Measurements from ENCODE around the gene WDR77.

Gene WDR77

DNA sequence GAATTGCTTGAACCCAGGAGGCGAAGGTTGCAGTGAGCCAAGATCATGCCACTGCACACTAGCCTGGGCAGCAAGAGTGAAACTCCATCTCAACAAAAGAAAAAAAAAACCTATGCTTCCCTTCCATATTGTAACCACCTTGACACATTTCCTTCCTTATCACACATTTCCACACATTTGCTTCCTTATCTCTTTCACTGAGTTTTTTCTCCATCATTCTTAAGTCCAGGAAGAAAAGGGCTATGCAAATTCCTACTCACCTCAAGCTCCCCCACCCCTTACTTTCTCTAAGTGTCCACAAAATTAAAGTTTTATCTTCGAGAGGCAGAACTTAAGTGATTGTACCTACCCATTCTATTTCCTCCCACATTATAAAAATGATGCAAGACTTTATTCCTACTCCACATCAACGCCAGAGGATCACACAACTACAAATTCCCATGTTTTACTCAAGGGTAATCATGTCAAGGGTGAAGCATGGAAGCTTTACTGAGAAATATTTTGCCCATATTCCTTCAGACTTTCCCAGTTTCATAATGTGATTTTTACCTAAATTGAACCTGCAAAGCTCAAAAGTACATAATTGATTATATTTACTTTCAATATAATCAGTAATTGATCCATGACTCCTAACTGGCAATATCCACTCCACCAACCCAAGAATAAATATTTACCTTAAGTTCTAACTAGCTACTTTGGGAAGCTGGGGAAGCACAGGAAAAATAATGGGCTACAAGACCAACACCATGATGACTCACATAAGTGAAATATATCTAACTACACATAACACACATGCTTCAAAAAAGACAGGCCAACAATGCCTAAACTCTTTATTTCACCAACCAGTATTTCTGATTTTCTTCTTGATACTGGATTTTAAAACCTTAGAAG is 9.3 kb downstream of the WDR77 start:
- TF ChIP-seq, protein P1, sequence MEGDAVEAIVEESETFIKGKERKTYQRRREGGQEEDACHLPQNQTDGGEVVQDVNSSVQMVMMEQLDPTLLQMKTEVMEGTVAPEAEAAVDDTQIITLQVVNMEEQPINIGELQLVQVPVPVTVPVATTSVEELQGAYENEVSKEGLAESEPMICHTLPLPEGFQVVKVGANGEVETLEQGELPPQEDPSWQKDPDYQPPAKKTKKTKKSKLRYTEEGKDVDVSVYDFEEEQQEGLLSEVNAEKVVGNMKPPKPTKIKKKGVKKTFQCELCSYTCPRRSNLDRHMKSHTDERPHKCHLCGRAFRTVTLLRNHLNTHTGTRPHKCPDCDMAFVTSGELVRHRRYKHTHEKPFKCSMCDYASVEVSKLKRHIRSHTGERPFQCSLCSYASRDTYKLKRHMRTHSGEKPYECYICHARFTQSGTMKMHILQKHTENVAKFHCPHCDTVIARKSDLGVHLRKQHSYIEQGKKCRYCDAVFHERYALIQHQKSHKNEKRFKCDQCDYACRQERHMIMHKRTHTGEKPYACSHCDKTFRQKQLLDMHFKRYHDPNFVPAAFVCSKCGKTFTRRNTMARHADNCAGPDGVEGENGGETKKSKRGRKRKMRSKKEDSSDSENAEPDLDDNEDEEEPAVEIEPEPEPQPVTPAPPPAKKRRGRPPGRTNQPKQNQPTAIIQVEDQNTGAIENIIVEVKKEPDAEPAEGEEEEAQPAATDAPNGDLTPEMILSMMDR (IDR thresholded peaks at IDR 0.05; ENCODE audit: insufficient read depth, missing control alignments) = no peak
- FAIRE-seq (no peak), DNase-seq (ENCODE audit: insufficient read length, low spot score) (no peak)

DNA sequence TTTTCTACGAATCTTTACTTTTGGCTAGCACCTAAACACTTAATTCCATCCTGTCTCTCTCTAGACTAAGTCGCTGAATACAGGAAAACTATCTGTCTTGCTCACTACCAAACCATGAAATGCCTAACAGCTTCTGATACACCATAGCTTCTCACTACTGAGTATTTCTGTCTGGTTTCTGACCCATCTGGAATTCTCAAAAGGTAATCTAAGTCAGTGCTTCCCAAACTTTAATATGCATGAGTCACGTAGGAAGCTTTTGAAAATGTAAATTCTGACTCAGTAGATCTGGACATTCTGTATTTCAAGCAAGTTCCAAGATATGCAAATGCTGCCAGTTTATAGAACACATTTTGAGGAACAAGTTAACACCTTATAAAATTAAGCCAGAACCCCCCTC is 12.3 kb downstream of the WDR77 start:
- FAIRE-seq = no peak
- DNase-seq (ENCODE audit: insufficient read length, low spot score) = no peak
- TF ChIP-seq, protein P1 (IDR thresholded peaks at IDR 0.05; ENCODE audit: insufficient read depth, missing control alignments) = no peak

DNA sequence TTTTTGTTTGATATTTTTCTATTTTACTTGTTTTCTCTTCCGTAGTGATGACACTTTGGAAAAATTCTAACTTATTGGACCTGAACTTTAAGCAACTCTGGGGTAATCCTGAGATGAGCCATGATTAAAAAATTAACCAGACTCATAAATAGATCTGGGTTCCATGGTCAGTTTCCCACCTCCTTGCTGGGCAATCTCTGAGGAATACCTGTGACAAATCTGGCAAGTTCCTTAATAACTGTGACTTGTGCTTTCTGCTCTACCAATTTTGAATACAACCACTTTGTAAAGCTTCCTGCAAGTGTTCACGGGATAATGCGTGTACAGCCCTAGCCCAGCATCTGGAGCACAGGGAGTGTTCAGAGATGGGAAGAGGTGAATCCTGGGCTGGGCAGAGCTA is 24.8 kb downstream of the WDR77 start:
- TF ChIP-seq, protein P1 (IDR thresholded peaks at IDR 0.05; ENCODE audit: insufficient read depth, missing control alignments) = no peak
- no peak for FAIRE-seq

DNA sequence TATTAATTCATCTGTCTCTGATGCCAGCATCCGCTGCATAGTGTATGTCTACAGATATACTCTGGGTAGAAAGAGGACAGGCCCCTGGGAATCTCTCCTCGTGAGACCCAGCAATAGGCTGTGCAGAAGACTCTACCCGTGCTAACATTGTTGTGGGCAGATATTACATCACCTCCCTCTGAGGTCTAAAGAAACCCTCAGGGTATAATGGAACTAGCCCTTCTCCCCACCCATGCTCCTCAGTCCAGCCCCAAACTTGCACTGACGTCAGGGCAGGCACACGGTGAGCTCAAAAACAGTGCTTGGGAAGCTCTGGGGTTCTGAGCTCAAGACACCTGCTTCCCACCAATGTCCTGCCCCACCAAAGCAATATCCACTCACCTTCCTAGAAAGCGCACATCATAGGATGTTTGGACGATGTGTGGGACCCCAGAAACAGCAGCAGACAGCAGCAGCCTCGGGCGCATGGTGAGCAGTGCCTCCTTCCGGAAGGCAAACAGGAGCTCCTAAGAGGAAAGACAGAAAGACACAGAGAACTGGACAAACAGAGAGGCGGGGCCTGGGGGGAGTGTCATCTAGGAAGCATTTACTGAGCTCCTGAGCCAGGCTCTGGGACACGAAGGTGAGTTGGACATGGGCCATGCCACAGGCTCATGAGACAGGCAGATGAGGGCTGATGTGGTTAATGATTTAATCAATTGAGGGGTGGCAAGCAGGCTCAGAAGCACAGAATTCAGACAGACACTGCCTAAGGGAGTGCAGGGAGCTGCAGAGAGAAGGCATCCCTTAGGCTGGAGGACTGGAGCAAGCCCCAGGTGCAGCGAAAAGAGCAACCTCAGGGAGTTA is 26.3 kb downstream of the WDR77 start:
- FAIRE-seq = no peak
- no peak for DNase-seq (ENCODE audit: insufficient read length, low spot score)

More for the DNA sequence above, 24.8 kb downstream of the WDR77 start:
- DNase-seq (ENCODE audit: insufficient read length, low spot score) = no peak

DNA sequence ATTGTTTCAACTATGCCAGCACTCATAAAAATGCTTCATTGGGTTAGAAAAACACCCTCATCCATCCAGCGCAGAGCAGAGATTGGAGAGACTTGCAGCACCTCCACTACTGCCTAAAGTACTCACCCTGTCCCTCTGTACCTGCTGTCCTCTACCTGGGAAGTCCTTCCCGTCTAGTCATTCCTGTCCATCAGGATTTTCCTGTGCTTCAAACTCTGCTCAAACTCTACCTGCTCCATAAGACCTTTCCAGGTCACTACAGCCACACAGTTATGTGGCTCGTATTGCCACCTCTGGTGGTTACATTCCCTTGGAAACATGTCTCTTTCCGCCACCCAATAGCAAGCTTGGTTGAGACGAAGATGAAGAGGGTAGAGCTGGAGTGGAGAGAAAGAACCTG is 28.7 kb downstream of the WDR77 start:
- FAIRE-seq (no peak), DNase-seq (ENCODE audit: insufficient read length, low spot score) (no peak)
- TF ChIP-seq, protein P1 (IDR thresholded peaks at IDR 0.05; ENCODE audit: insufficient read depth, missing control alignments) = no peak

More for the DNA sequence above, 26.3 kb downstream of the WDR77 start:
- TF ChIP-seq, protein P1 (IDR thresholded peaks at IDR 0.05; ENCODE audit: insufficient read depth, missing control alignments) = no peak

DNA sequence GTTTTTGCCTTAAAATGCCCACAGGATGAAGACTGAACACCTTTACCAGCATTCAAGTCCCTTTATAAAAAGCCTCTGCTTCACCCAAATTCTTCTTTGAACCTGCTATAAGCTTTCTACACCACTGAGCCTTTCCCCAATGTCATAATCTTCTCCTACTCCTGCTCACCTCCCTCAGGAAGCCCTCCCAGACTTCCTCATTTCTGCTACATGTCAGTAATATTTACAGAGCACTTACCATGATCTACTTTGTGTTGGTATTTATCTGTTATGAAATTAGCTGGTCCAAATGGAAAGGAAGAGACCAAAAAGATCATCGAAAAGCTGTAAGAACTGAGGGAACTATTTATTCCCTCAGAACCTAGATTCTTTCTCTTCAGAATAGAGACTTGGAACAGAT is 30.0 kb downstream of the WDR77 start:
- TF ChIP-seq, protein P1 (IDR thresholded peaks at IDR 0.05; ENCODE audit: insufficient read depth, missing control alignments) = no peak
- DNase-seq (ENCODE audit: insufficient read length, low spot score) (no peak), FAIRE-seq (no peak)
